ENCODE data around the gene CTRB1. TPM values are rescaled to one million over a fixed set of nuclear protein-coding genes. Genes with fewer than 3 reads are reported as not detected.

The CTRB1 gene
- total and polyA plus RNA-seq, 8 donors, result 14,339 to 37,242 (median 26,434) TPM

DNA sequence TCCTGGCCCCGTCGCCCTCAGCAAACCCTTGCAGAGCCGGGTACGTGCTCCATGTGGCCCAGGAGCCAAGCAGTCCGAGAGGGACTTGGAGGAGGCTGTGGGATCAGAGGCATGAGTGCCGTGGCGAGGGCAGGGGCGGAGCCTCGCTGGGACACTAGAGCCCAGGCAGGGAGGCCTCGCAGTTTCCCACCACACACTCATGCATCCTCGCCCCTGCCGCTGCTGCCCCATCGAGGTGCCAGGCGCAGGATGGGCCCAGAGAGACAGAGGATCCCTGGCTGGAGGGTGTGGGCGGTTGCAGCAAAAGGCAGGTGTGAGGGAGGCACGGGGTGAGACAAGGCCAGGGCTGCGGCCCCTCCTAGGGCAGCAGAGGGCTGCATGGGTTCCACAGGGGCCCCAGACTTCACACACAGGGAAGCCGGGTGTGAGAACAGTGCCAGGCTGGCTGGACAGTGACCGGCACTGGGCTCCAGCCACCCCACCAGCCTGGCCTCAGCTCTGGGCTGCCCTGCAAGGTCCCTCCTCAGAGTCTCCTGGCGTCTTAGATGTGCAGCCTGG is 25.0 kb downstream of the CTRB1 start:
- ATAC-seq, result no peak
- H3K36me3 ChIP-seq, result peaks cover 0 to 19% (median 12%) of the 10 kb centered on the region in 3 donors
- no peak overlapping the region for H3K4me3 ChIP-seq
- peaks cover 41 to 55% (median 47%) of the 10 kb centered on the region in 3 donors for H3K4me1 ChIP-seq
- no peak for FAIRE-seq
- TF ChIP-seq, protein P1, sequence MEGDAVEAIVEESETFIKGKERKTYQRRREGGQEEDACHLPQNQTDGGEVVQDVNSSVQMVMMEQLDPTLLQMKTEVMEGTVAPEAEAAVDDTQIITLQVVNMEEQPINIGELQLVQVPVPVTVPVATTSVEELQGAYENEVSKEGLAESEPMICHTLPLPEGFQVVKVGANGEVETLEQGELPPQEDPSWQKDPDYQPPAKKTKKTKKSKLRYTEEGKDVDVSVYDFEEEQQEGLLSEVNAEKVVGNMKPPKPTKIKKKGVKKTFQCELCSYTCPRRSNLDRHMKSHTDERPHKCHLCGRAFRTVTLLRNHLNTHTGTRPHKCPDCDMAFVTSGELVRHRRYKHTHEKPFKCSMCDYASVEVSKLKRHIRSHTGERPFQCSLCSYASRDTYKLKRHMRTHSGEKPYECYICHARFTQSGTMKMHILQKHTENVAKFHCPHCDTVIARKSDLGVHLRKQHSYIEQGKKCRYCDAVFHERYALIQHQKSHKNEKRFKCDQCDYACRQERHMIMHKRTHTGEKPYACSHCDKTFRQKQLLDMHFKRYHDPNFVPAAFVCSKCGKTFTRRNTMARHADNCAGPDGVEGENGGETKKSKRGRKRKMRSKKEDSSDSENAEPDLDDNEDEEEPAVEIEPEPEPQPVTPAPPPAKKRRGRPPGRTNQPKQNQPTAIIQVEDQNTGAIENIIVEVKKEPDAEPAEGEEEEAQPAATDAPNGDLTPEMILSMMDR (IDR thresholded peaks at IDR 0.05), result no peak
- intact Hi-C loops (cut with DNase I), result no loop called here
- peak overlapping the region in 3 of 4 donors; percentile 86 to 98 (median 93) for H3K27ac ChIP-seq
- peak in 1 of 6 donors; percentile 71 for DNase-seq
- no peaks in the 10 kb centered on the region for H3K9me3 ChIP-seq
- H3K27me3 ChIP-seq, result no peaks in the 10 kb centered on the region
- WGBS, 2 donors, result 62 to 63% methylated on average over 20 of the region's 20 CpGs

- no peak for ATAC-seq
- Histone ChIP-seq H3K27ac (peak overlapping the region; percentile 86 to 98 (median 92)), H3K36me3 (peaks cover 0 to 19% (median 12%) of the 10 kb centered on the region in 3 donors), H3K4me1 (peaks cover 41 to 55% (median 47%) of the 10 kb centered on the region in 3 donors), H3K9me3 (no peaks in the 10 kb centered on the region), H3K27me3 (no peaks in the 10 kb centered on the region), H3K4me3 (no peak overlapping the region)
- intact Hi-C loops (cut with DNase I), result no loop called here
- 74 to 75% methylated on average over 7 of the region's 7 CpGs for WGBS, 2 donors
- TF ChIP-seq, protein P1 (IDR thresholded peaks at IDR 0.05), result no peak
- FAIRE-seq, result no peak
- DNase-seq, result peak in 2 of 6 donors; percentile 70 to 72
These were observed 25.5 kb downstream of the CTRB1 start for GRCh38 chr16:75244225-75244809.

DNA sequence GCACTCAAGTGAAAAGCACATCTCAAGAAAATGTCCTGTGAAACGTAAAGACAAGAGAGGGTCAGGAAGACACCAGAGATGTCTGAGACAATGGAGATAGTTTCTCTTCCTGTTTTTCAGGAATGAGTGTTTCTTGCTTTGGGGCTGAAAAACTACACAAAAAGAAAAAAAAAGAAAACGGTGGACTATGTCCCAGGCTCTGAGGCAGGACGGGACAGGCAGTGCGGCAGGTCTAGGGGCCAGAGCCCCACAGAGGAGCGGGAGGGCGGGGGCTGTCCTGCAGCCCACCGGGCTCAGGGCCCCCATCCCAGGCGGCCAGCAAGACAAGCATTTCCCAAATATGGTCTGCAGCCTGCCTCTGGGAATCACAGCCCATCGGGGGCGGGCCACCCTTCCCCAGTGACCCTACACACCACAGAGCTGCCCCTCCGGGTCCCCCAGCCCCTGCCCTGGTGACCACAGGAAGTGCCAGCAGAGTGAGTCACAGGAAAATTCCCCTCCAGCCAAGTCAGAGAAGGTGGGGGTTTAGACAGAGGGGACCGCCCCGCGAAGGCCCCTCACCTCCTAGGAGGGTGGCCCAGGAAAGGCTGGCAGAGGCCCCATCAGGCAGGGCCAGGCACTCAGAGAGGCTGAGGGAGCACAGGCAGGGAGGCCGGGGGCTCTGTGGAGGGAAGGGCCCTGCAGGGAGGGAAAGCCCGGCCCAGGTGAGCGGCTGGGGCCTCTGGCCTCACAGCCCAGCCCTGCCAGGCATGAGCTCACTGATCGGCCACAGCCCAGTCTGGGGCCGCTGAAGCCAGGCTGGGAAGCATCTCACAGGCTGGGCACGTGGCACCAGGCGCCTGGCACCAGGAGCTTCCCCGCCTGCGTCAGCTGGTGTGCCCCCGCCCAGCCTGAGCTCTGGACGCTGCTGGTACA is 26.3 kb downstream of the CTRB1 start:
- intact Hi-C loops (cut with DNase I), result no loop called here
- H3K4me3 ChIP-seq, result no peak overlapping the region
- ATAC-seq (peak; percentile 76 to 88 (median 83)), DNase-seq (peak; percentile 83 to 98 (median 90)), FAIRE-seq (no peak)
- H3K4me1 ChIP-seq, result peaks cover 47 to 52% (median 49%) of the 10 kb centered on the region in 3 donors
- TF ChIP-seq, protein P1 (IDR thresholded peaks at IDR 0.05), result no peak
- H3K27me3 ChIP-seq, result no peaks in the 10 kb centered on the region
- H3K27ac ChIP-seq, result peak overlapping the region; percentile 86 to 98 (median 92)
- WGBS, 2 donors, result 33 to 36% methylated on average over 25 of the region's 25 CpGs
- peaks cover 0 to 19% (median 12%) of the 10 kb centered on the region in 3 donors for H3K36me3 ChIP-seq
- H3K9me3 ChIP-seq, result no peaks in the 10 kb centered on the region

GRCh38 chr16:75246504-75247205 is 27.9 kb downstream of the CTRB1 start:
- peak overlapping the region in 3 of 4 donors; percentile 39 to 98 (median 86) for H3K27ac ChIP-seq
- peak in 3 of 6 donors; percentile 14 to 55 (median 40) for DNase-seq
- 89 to 90% methylated on average over 12 of the region's 12 CpGs for WGBS, 2 donors
- TF ChIP-seq, protein P1 (IDR thresholded peaks at IDR 0.05), result no peak
- no peak for ATAC-seq
- H3K4me1 ChIP-seq, result peaks cover 48 to 52% (median 49%) of the 10 kb centered on the region in 3 donors
- H3K27me3 ChIP-seq, result no peaks in the 10 kb centered on the region
- no peak for FAIRE-seq
- H3K4me3 ChIP-seq, result no peak overlapping the region
- intact Hi-C loops (cut with DNase I), result no loop called here
- no peaks in the 10 kb centered on the region for H3K9me3 ChIP-seq
- peaks cover 0 to 11% (median 10%) of the 10 kb centered on the region in 3 donors for H3K36me3 ChIP-seq
